ENCODE results near the gene GLB1L. TPM values are rescaled to one million over a fixed set of nuclear protein-coding genes. Genes with fewer than 3 reads are reported as not detected.

GLB1L gene
- total RNA-seq, 1 donor from 2014 or later, result 7.2 TPM

- TF ChIP-seq EZH2 (IDR thresholded peaks at IDR 0.05) (no peak), EZH2phosphoT487 (IDR thresholded peaks at IDR 0.05) (no peak)
- TF ChIP-seq, protein P1, sequence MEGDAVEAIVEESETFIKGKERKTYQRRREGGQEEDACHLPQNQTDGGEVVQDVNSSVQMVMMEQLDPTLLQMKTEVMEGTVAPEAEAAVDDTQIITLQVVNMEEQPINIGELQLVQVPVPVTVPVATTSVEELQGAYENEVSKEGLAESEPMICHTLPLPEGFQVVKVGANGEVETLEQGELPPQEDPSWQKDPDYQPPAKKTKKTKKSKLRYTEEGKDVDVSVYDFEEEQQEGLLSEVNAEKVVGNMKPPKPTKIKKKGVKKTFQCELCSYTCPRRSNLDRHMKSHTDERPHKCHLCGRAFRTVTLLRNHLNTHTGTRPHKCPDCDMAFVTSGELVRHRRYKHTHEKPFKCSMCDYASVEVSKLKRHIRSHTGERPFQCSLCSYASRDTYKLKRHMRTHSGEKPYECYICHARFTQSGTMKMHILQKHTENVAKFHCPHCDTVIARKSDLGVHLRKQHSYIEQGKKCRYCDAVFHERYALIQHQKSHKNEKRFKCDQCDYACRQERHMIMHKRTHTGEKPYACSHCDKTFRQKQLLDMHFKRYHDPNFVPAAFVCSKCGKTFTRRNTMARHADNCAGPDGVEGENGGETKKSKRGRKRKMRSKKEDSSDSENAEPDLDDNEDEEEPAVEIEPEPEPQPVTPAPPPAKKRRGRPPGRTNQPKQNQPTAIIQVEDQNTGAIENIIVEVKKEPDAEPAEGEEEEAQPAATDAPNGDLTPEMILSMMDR (IDR thresholded peaks at IDR 0.05), result no peak
- no peaks in the 10 kb centered on the region for H3K36me3 Mint-ChIP-seq
- no peak overlapping the region for H3K27ac Mint-ChIP-seq
- H3K27me3 ChIP-seq, result peaks cover 8% of the 10 kb centered on the region
- H3K9me3 Mint-ChIP-seq, result no peaks in the 10 kb centered on the region
- H3K79me2 ChIP-seq (ENCODE audit: low read depth), result no peaks in the 10 kb centered on the region
- no peak overlapping the region for H3K4me3 ChIP-seq
- no peak overlapping the region for H3K27ac ChIP-seq
- DNase-seq (ENCODE audit: low spot score), result no peak
- H3K9me3 ChIP-seq (ENCODE audit: low read depth), result no peaks in the 10 kb centered on the region
- no peaks in the 10 kb centered on the region for H3K36me3 ChIP-seq
- peak overlapping the region; percentile 5 for H3K4me3 Mint-ChIP-seq
- H2AFZ ChIP-seq (replicated peaks), result no peak overlapping the region
- no peak overlapping the region for H3K4me2 ChIP-seq
- no peaks in the 10 kb centered on the region for H4K20me1 ChIP-seq (ENCODE audit: low read depth)
- no peaks in the 10 kb centered on the region for H3F3A ChIP-seq (ENCODE audit: low read depth)
- H3K4me1 Mint-ChIP-seq, result peaks cover 2% of the 10 kb centered on the region
- peaks cover 4% of the 10 kb centered on the region for H3K4me1 ChIP-seq
- H3K27me3 Mint-ChIP-seq (ENCODE audit: insufficient read depth, low read depth), result peaks cover 23% of the 10 kb centered on the region
- H3K9ac ChIP-seq, result no peak overlapping the region
These were observed 24.3 kb upstream of the GLB1L start for GRCh38 chr2:219269362-219270054.

DNA sequence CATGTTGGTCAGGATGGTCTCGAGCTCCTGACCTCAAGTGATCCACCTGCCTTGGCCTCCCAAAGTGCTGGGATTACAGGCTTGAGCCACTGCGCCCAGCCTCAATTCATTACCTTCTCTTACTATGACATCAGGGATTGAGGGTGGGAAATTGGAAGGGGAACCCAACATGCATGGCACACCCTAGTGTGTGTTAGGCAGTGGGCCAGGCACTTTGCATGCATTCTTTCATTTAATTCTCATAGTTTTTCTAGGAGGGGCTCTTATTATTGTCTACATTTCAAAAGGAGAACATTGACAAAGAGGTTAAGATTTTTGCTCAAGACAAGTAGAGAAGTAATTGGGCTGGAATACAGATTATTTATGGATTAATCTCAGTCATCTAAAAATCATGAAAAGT is 23.1 kb upstream of the GLB1L start:
- Histone ChIP-seq H3K36me3 (no peaks in the 10 kb centered on the region), H3K9ac (no peak overlapping the region), H3K79me2 (ENCODE audit: low read depth) (no peaks in the 10 kb centered on the region), H3F3A (ENCODE audit: low read depth) (no peaks in the 10 kb centered on the region), H3K4me2 (no peak overlapping the region), H3K27me3 (peaks cover 8% of the 10 kb centered on the region), H3K27ac (no peak overlapping the region), H4K20me1 (ENCODE audit: low read depth) (no peaks in the 10 kb centered on the region), H3K9me3 (ENCODE audit: low read depth) (no peaks in the 10 kb centered on the region), H2AFZ (replicated peaks) (no peak overlapping the region), H3K4me3 (no peak overlapping the region), H3K4me1 (peaks cover 4% of the 10 kb centered on the region)
- H3K36me3 Mint-ChIP-seq, result no peaks in the 10 kb centered on the region
- no peak overlapping the region for H3K4me3 Mint-ChIP-seq
- no peak overlapping the region for H3K27ac Mint-ChIP-seq
- no peaks in the 10 kb centered on the region for H3K9me3 Mint-ChIP-seq
- H3K4me1 Mint-ChIP-seq, result no peaks in the 10 kb centered on the region
- H3K27me3 Mint-ChIP-seq (ENCODE audit: insufficient read depth, low read depth), result peaks cover 18% of the 10 kb centered on the region
- no peak for DNase-seq (ENCODE audit: low spot score)
- TF ChIP-seq EZH2 (IDR thresholded peaks at IDR 0.05), result no peak
- TF ChIP-seq, protein P1 (IDR thresholded peaks at IDR 0.05), result no peak
- TF ChIP-seq EZH2phosphoT487 (IDR thresholded peaks at IDR 0.05), result no peak

DNA sequence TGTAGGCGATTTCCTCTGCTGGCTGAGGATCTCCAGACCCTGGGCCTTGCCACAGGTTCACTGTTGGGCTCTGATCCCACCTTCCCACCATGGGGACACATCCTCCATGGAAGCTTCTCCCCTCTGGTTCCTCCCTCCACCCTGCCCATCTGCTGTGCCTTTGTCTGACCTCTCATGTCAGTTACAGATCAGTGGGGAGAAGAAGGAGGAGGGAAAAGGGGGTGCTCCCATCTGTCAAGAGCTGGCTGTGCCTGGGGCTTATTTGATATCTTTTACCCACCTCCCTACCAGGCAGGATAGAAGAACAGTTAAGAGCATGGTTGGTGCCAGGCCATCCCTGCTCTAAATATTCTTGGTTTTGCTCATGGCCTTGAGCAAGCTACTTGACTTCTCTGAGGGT is 21.6 kb upstream of the GLB1L start:
- peaks cover 4% of the 10 kb centered on the region for H3K4me1 ChIP-seq
- no peaks in the 10 kb centered on the region for H3K79me2 ChIP-seq (ENCODE audit: low read depth)
- H3F3A ChIP-seq (ENCODE audit: low read depth), result no peaks in the 10 kb centered on the region
- Mint-ChIP-seq H3K4me3 (no peak overlapping the region), H3K27me3 (ENCODE audit: insufficient read depth, low read depth) (peaks cover 20% of the 10 kb centered on the region), H3K4me1 (no peaks in the 10 kb centered on the region), H3K9me3 (no peaks in the 10 kb centered on the region), H3K27ac (no peak overlapping the region), H3K36me3 (no peaks in the 10 kb centered on the region)
- H2AFZ ChIP-seq (replicated peaks), result no peak overlapping the region
- H3K9ac ChIP-seq, result no peak overlapping the region
- H3K4me3 ChIP-seq, result no peak overlapping the region
- H3K27ac ChIP-seq, result no peak overlapping the region
- DNase-seq (ENCODE audit: low spot score), result no peak
- H4K20me1 ChIP-seq (ENCODE audit: low read depth), result no peaks in the 10 kb centered on the region
- no peaks in the 10 kb centered on the region for H3K9me3 ChIP-seq (ENCODE audit: low read depth)
- H3K27me3 ChIP-seq, result peaks cover 12% of the 10 kb centered on the region
- H3K36me3 ChIP-seq, result no peaks in the 10 kb centered on the region
- H3K4me2 ChIP-seq, result no peak overlapping the region
- TF ChIP-seq EZH2phosphoT487 (IDR thresholded peaks at IDR 0.05), result no peak
- TF ChIP-seq EZH2 (IDR thresholded peaks at IDR 0.05), result no peak
- TF ChIP-seq, protein P1 (IDR thresholded peaks at IDR 0.05), result no peak
